ENCODE data around the gene SYT17.

DNA sequence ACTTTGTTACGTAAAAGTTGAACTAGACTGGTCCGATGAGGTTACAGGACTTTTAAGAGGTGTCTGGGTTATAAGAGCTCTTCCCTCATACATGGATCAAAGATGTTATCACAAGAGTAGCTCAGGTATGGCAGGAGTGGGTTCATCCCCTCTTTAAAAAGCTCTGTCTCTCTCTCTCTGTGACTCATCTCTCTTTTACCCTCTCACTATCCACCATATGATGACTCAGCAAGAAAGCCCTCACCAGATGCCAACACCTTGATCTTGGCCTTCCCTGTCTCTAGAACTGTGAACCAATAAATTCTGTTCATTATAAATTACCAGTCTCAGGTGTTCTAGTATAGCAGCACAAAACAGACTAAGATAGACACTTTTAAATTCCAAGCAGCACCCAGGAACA lies 115.6 kb downstream of the SYT17 start:
- TF ChIP-seq, protein P1, sequence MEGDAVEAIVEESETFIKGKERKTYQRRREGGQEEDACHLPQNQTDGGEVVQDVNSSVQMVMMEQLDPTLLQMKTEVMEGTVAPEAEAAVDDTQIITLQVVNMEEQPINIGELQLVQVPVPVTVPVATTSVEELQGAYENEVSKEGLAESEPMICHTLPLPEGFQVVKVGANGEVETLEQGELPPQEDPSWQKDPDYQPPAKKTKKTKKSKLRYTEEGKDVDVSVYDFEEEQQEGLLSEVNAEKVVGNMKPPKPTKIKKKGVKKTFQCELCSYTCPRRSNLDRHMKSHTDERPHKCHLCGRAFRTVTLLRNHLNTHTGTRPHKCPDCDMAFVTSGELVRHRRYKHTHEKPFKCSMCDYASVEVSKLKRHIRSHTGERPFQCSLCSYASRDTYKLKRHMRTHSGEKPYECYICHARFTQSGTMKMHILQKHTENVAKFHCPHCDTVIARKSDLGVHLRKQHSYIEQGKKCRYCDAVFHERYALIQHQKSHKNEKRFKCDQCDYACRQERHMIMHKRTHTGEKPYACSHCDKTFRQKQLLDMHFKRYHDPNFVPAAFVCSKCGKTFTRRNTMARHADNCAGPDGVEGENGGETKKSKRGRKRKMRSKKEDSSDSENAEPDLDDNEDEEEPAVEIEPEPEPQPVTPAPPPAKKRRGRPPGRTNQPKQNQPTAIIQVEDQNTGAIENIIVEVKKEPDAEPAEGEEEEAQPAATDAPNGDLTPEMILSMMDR (IDR thresholded peaks at IDR 0.05) = no peak
- TF ChIP-seq POLR2A (IDR thresholded peaks at IDR 0.05) = no peak

All from adrenal gland (tissue), 5 donors.